NCI-H1048 (cell line): ENCODE measurements around the gene MRPS30.
"Not testable (repeated sequence)": the region's sequence is repeated elsewhere in the genome, so short reads cannot be mapped to it uniquely, and the experiment has no call there.

Experiments
- DNase-seq: peaks from one replicate; lab custom pipeline; 2025; lab: John Stamatoyannopoulos, UW

Gene MRPS30

GRCh38 chr5:44821164-44821563, 12.4 kb downstream of the MRPS30 start:
- DNase-seq = no peak

- not testable (repeated sequence) for DNase-seq
Observed at GRCh38 chr5:44824662-44825061, 15.9 kb downstream of the MRPS30 start.

DNA sequence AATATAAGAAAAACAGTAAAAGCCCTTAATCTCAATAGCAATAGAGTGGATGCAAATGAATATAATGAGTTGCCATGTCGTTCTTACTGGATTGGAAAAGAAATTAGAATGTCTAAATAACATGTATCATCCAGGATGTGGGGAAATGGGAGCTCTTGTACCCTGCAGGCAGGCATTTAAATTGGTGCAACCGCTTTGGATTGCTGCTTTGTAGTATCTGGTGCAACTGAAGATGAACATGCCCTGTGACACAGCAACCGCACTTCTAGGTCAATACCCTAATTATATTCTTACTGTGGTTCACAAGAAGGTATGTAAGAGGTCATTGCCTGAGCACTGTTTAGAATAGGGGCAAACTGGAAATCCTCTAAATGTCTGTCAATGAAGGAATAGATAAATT, 18.9 kb downstream of the MRPS30 start:
- no peak for DNase-seq

GRCh38 chr5:44828719-44829118, 20.0 kb downstream of the MRPS30 start:
- DNase-seq = no peak

- no peak for DNase-seq
Observed at GRCh38 chr5:44830951-44831350, 22.2 kb downstream of the MRPS30 start.

DNA sequence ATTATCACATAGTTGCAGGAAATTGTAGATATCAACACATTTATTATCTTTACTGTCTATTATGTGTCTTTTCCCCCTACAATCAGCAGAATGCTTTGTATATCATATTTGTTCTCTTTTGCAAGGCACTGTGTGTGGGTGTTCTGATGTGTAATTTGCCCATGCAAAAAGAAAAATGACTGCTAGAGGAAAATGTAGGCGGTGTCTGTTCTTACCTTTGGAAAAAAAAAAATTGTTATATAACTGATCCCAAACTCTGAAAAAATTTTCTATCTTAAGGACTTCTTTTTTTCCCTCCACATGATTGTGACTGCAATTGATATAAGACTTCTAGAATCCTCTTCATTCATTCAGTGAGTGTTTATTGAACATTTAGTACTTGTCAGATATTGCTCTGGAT, 24.5 kb downstream of the MRPS30 start:
- DNase-seq = no peak

GRCh38 chr5:44835693-44836092, 26.9 kb downstream of the MRPS30 start:
- no peak for DNase-seq

GRCh38 chr5:44839018-44839681, 30.4 kb downstream of the MRPS30 start:
- DNase-seq = no peak

DNA sequence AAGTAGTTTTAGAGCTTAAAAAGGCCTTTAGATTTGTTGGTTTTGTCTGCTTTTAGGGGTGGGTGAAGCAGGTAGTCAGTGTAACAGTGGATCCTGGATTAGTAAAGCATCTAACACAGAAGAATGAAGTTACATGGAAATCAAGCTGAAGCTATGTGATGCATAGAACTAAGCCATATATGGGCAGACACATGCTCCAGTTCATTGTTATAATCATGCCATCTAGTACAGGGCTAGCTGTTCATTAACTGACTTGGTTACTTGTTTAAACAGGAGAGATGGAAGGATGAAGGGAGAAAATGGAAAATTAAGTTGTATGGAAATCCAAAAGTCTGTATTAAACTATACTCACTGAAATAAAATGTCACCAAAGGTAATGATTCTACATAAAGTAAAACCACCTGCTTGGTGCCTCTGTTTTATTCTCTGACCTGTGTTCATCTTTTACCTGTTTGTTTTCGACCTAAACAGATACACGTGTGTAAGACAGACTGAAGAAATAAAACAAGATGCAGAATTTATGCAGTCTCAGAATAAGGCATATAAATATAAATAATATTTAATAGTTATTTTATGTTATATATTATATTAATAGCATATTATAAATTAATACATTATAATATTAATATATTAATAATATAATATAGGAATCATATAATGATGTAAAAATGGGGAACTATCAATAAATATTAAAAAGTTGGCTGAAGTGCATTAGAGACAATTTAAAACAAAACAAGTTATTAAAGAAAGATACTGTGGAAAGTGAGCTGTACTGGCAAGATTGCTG, 33.9 kb downstream of the MRPS30 start:
- no peak for DNase-seq

DNA sequence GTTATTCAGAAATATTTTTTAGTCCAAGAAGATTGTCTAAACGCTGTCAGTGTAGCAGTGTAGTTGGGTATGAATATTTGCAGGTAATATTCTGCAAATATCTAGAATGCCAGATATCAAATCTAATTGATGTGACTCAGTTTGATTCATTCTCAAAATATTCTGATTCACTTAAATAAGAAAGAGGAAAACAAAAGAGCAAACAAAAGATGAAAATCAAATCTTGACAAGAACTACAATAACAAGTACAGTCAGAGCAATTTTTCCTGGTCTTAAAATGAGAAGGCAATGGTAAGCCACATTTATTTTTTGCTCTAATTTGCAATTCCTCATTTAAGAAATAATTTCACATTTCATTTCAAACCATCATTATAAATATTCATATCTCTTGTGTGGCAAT, 36.0 kb downstream of the MRPS30 start:
- DNase-seq = no peak

DNA sequence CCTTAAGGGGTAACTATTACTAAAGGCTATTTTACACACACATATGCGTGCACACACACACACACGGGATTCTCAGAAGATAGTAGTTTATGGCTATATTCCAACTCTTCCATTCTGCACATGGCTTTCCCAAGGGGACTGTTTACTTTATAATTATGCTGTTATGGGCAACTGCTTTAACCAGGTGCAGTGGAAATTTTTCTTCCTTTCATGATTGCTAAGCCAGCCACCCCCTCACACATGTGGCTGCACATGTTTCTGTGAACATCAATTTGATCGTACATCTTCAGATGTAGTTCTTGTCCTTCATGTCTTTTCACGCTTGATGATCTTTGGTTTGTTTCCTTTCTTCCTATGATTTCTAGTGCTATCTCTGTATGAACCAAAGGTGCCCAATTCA, 37.0 kb downstream of the MRPS30 start:
- no peak for DNase-seq

DNA sequence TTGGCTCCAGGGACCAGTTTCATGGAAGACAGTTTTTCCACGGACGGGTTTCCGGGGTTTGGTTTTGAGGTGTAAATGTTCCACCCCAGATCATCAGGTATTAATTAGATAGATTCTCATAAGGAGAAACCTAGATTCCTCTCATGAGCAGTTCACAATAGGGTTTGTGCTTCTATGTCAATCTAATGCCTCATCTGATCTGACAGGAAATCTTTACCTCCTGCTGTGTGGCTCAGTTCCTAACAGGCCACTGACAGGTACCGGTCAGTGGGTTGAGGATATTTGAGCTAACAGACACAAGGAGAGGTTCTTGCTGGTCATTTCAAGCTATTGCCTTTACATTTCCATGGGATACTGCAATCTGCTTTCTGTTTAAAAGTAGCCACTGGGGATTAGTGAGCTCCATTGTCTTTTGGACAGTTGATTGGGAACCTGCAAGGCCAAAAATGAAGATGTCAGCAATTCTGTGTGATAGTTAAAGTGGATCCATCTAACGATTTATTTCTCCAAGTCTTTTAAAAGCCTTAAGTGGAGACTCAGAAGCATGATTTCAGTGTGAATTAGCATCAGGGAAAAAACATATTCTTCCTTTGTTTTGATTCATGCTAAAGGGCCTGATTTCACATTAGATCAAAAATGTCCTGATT, 38.6 kb downstream of the MRPS30 start:
- no peak for DNase-seq

DNA sequence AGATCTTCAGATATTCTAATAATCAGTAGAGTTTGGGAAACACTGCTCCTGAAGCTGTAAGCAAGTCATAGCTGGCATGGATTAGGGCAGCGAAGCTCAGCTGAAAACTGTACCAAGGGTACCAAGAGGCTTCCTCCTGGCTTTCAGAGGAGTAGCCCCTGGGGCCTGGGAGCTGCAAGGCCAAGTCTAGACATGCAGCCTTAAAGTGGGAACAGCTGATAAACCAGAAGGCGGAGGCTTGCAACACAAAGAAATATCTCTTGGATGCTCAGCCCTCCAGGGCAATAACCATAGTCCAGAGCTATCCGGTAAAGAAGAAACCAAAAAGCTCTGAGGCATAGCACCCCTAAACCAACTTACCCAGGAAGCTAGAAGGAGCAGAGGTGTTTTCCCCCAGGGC, 51.5 kb downstream of the MRPS30 start:
- DNase-seq = no peak

DNA sequence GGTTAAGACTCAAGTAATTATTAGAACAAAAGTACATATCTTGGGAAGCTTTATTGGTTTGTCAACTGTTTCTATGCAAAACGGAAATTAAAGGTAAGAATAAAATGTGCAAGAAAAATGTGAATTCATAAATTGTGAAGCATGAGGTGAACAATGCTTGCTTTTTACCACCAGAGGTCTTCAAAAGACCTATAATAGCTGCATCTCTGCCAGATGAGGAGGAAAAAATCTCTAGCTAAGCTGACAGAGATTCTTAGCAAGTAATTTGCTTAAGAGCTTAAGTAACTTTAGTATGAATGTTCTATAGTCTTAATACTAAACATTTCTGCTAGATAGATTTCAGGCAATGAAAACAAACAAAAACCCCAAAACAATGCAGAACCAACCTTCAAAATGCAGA, 54.1 kb downstream of the MRPS30 start:
- no peak for DNase-seq
